Effector CD4-positive, alpha-beta T cell (primary cell): ENCODE measurements around the gene KLHL36.
"Not testable (repeated sequence)": the region's sequence is repeated elsewhere in the genome, so short reads cannot be mapped to it uniquely, and the experiment has no call there.

ENCODE experiments used
- DNase-seq: peaks from one replicate; pipeline ENCODE4 v3.0.0-alpha.2; 2020

KLHL36 gene

GRCh38 chr16:84673561-84673960, 25.2 kb downstream of the KLHL36 start:
- no peak for DNase-seq

- DNase-seq, result no peak
Measured at GRCh38 chr16:84675423-84675822, 27.1 kb downstream of the KLHL36 start.

GRCh38 chr16:84675884-84676283, 27.6 kb downstream of the KLHL36 start:
- no peak for DNase-seq

- DNase-seq, result no peak
Measured at GRCh38 chr16:84677017-84677803, 28.9 kb downstream of the KLHL36 start.

GRCh38 chr16:84677849-84678248, 29.5 kb downstream of the KLHL36 start:
- DNase-seq, result no peak

GRCh38 chr16:84678541-84678940, 30.2 kb downstream of the KLHL36 start:
- no peak for DNase-seq

- DNase-seq, result no peak
Measured at GRCh38 chr16:84680165-84680842, 32.0 kb downstream of the KLHL36 start.

GRCh38 chr16:84680843-84681629, 32.7 kb downstream of the KLHL36 start:
- no peak for DNase-seq

- no peak for DNase-seq
Measured at GRCh38 chr16:84683691-84684591, 35.6 kb downstream of the KLHL36 start.

GRCh38 chr16:84684592-84684965, 36.3 kb downstream of the KLHL36 start:
- no peak for DNase-seq

- no peak for DNase-seq
Measured at GRCh38 chr16:84685210-84685609, 36.9 kb downstream of the KLHL36 start.

- no peak for DNase-seq
Measured at GRCh38 chr16:84686707-84687298, 38.5 kb downstream of the KLHL36 start.

GRCh38 chr16:84687715-84688114, 39.4 kb downstream of the KLHL36 start:
- DNase-seq, result no peak

- DNase-seq, result not testable (repeated sequence)
Measured at GRCh38 chr16:84688163-84688562, 39.9 kb downstream of the KLHL36 start.

GRCh38 chr16:84689111-84689510, 40.8 kb downstream of the KLHL36 start:
- no peak for DNase-seq

- no peak for DNase-seq
Measured at GRCh38 chr16:84690088-84690819, 41.9 kb downstream of the KLHL36 start.

GRCh38 chr16:84692451-84693214, 44.3 kb downstream of the KLHL36 start:
- DNase-seq, result no peak

GRCh38 chr16:84693869-84694268, 45.6 kb downstream of the KLHL36 start:
- DNase-seq, result not testable (repeated sequence)

- no peak for DNase-seq
Measured at GRCh38 chr16:84694980-84695379, 46.7 kb downstream of the KLHL36 start.

GRCh38 chr16:84699147-84699711, 50.9 kb downstream of the KLHL36 start:
- DNase-seq, result no peak
